Gastroesophageal sphincter (tissue), 4 donors: ENCODE results near the gene NACA. TPM values are rescaled to one million over a fixed set of nuclear protein-coding genes. Genes with fewer than 3 reads are reported as not detected.
A peak's percentile ranks its signal among the peaks of the same experiment; 100 is the strongest.
"Not testable (repeated sequence)": the region's sequence is repeated elsewhere in the genome, so short reads cannot be mapped to it uniquely, and the experiment has no call there.

ENCODE experiments used
- ATAC-seq: fragments of 150-250 bp; one replicate; pipeline ENCODE4 v1.9.1; 2016; ENCODE audit warnings: mild to moderate bottlenecking, moderate library complexity
- H3K27ac ChIP-seq, 4 donors: fragments of 200-600 bp; sonication (generic) in 3 of 4; 1 replicate in 3 of 4; 2 replicates in 1 of 4; pipeline ENCODE4 v1.5.1; 2016 to 2019
- H3K27me3 ChIP-seq: fragments of 200-600 bp; sonication (generic); one replicate; pipeline ENCODE4 v1.5.1; 2019
- H3K36me3 ChIP-seq, 2 donors: fragments of 200-600 bp; sonication (generic); one replicate each; pipeline ENCODE4 v1.5.1; 2019; ENCODE audit warnings: control low read depth in 1 of 2
- H3K4me1 ChIP-seq, 3 donors: fragments of 200-600 bp; sonication (generic); 1 replicate in 2 of 3; 2 replicates in 1 of 3; pipeline ENCODE4 v1.5.1; 2016 to 2019; ENCODE audit warnings: control low read depth in 2 of 3
- H3K4me3 ChIP-seq, 2 donors: fragments of 200-600 bp; sonication (generic); one replicate each; pipeline ENCODE4 v1.5.1; 2019; ENCODE audit warnings: mild to moderate bottlenecking in 1 of 2, moderate library complexity in 1 of 2
- H3K9me3 ChIP-seq, 3 donors: fragments of 200-600 bp; sonication (generic); one replicate each; pipeline ENCODE4 v1.5.1; 2017 to 2019; ENCODE audit warnings: control low read depth in 2 of 3
- EP300 ChIP-seq: sonication (generic); formaldehyde crosslinking; IDR thresholded peaks from one replicate; pipeline ENCODE4 v1.6.1; 2017; ENCODE audit warnings: antibody characterized with exemption, mild to moderate bottlenecking
- POLR2A ChIP-seq, 2 donors: fragments of 450-650 bp; IDR thresholded peaks; one replicate each; pipeline ENCODE4 v1.6.1; 2017; ENCODE audit warnings: antibody characterized with exemption in 2 of 2, mild to moderate bottlenecking in 2 of 2, moderate library complexity in 1 of 2
- POLR2AphosphoS5 ChIP-seq: sonication (generic); formaldehyde crosslinking; IDR thresholded peaks from one replicate; pipeline ENCODE4 v1.6.1; 2017; ENCODE audit warnings: antibody characterized with exemption
- WGBS, 2 donors: methylation state at CpG; one replicate each; pipeline ENCODE4 v1.1.5; 2018; ENCODE audit warnings: low coverage in 1 of 2; 5-methylcytosine and 5-hydroxymethylcytosine counted together
- total RNA-seq, 4 donors: library from RNA; depleted of rRNA; stranded (reverse); fragments of >200 nt; gene quantifications; one replicate each; pipeline ENCODE4 v1.1.0, GENCODE V29; 2016
- TF ChIP-seq, protein P1 (sequence below), 4 experiments: fragments of 200-600 bp in 2 of 4; fragments of 450-650 bp in 2 of 4; sonication (generic) in 1 of 4; IDR thresholded peaks; one replicate each; pipeline ENCODE4 v1.5.1; 2017 to 2019; ENCODE audit warnings: antibody characterized with exemption in 4 of 4, mild to moderate bottlenecking in 2 of 4, moderate library complexity in 2 of 4

Gene NACA
- total RNA-seq, 4 donors from 2014 or later = 1,080 to 1,809 (median 1,519) TPM

GRCh38 chr12:56749359-56749758 is 24.3 kb upstream of the NACA start:
- WGBS, 2 donors = 79 to 100% methylated on average over 2 of the region's 2 CpGs
- Histone ChIP-seq H3K9me3 (no peaks in the 10 kb centered on the region), H3K4me3 (no peak overlapping the region), H3K36me3 (peaks cover 0 to 39% of the 10 kb centered on the region in 2 donors), H3K27ac (no peak overlapping the region), H3K27me3 (no peaks in the 10 kb centered on the region), H3K4me1 (peaks cover 0 to 27% (median 6%) of the 10 kb centered on the region in 3 donors)
- TF ChIP-seq EP300 (no peak), POLR2AphosphoS5 (no peak), POLR2A (IDR thresholded peaks at IDR 0.05) (no peak)
- TF ChIP-seq, protein P1, sequence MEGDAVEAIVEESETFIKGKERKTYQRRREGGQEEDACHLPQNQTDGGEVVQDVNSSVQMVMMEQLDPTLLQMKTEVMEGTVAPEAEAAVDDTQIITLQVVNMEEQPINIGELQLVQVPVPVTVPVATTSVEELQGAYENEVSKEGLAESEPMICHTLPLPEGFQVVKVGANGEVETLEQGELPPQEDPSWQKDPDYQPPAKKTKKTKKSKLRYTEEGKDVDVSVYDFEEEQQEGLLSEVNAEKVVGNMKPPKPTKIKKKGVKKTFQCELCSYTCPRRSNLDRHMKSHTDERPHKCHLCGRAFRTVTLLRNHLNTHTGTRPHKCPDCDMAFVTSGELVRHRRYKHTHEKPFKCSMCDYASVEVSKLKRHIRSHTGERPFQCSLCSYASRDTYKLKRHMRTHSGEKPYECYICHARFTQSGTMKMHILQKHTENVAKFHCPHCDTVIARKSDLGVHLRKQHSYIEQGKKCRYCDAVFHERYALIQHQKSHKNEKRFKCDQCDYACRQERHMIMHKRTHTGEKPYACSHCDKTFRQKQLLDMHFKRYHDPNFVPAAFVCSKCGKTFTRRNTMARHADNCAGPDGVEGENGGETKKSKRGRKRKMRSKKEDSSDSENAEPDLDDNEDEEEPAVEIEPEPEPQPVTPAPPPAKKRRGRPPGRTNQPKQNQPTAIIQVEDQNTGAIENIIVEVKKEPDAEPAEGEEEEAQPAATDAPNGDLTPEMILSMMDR (IDR thresholded peaks at IDR 0.05) = no peak
- no peak for ATAC-seq

DNA sequence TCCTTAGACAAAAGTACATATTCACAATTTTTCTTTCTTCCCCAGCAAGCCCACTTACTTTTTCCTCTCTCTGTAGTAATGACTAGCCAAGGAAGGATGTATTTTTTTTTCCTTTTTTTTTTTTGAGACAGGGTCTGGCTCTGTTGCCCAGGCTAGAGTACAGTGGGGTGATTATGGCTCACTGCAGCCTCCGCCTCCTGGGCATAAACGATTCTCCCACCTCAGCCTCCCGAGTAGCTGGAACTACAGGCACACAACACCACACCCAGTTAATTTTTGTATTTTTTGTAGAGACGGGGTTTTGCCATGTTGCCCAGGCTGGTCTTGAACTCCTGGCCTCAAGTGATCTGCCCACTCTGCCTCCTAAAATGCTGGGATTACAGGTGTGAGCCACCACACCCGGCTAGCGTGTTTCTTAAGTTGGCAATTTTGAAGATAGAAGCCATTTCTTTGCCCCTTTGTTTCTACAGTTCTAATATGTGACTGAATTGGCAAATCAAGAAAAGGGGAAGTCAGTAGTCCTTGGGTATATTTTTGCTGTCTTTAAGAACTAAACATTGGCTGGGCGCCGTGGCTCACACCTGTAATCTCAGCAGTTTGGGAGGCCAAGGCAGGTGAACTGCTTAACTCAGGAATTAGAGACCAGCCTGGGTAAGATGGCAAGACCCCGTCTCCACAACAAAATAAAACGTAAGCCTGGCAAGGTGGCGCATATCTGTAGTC is 3.2 kb upstream of the NACA start:
- no peaks in the 10 kb centered on the region for H3K27me3 ChIP-seq
- H3K4me3 ChIP-seq = no peak overlapping the region
- peaks cover 0 to 38% of the 10 kb centered on the region in 2 donors for H3K36me3 ChIP-seq
- H3K9me3 ChIP-seq = no peaks in the 10 kb centered on the region
- TF ChIP-seq EP300 = no peak
- no peak for TF ChIP-seq POLR2AphosphoS5
- no peak for TF ChIP-seq POLR2A (IDR thresholded peaks at IDR 0.05)
- TF ChIP-seq, protein P1 (IDR thresholded peaks at IDR 0.05) = no peak
- peaks cover 0 to 18% (median 6%) of the 10 kb centered on the region in 3 donors for H3K4me1 ChIP-seq
- no peak overlapping the region for H3K27ac ChIP-seq
- no peak for ATAC-seq
- 87 to 97% methylated on average over 5 to 6 of the region's 11 CpGs for WGBS, 2 donors

DNA sequence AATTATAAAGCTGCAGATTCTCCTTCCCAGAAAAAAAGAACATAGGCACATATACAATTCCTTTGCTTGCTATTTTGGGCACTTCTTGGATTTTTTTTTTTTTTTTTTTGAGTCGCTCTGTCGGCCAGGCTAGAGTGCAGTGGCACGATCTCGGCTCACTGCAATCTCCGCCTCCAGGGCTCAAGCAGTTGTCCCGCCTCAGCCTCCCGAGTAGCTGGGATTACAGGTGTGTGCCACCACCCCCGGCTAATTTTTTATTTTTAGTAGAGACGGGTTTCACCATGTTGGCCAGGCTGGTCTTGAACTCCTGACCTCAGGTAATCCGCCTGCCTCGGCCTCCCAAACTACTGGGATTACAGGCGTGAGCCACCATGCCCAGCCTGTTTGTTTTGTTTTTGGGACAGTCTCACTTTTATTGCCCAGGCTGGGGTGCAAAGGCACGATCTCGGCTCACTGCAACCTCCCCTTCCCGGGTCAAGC is 1.1 kb upstream of the NACA start:
- not testable (repeated sequence) for H3K27me3 ChIP-seq, H3K9me3 ChIP-seq, ATAC-seq
- Histone ChIP-seq H3K4me1 (peaks cover 5 to 38% (median 19%) of the 10 kb centered on the region in 3 donors), H3K36me3 (peaks cover 0 to 25% of the 10 kb centered on the region in 2 donors), H3K27ac (peak overlapping the region; percentile 80 to 96 (median 92)), H3K4me3 (peak overlapping the region in 1 of 2 donors; percentile 87)
- 86 to 96% methylated on average over 7 to 13 of the region's 15 CpGs for WGBS, 2 donors

GRCh38 chr12:56725723-56726102 is 614 bp upstream of the NACA start:
- no peak for ATAC-seq
- H3K4me3 ChIP-seq = peak overlapping the region; percentile 87 to 98
- TF ChIP-seq, protein P1 (IDR thresholded peaks at IDR 0.05) = no peak
- no peak for TF ChIP-seq POLR2A (IDR thresholded peaks at IDR 0.05)
- peak overlapping the region; percentile 80 to 96 (median 92) for H3K27ac ChIP-seq
- H3K36me3 ChIP-seq = peaks cover 0 to 25% of the 10 kb centered on the region in 2 donors
- WGBS, 2 donors = 22 to 29% methylated on average over 6 of the region's 7 CpGs
- no peaks in the 10 kb centered on the region for H3K27me3 ChIP-seq
- H3K4me1 ChIP-seq = peaks cover 5 to 43% (median 24%) of the 10 kb centered on the region in 3 donors
- H3K9me3 ChIP-seq = no peaks in the 10 kb centered on the region

- Histone ChIP-seq H3K27ac (peak overlapping the region; percentile 80 to 96 (median 92)), H3K4me1 (peaks cover 5 to 54% (median 35%) of the 10 kb centered on the region in 3 donors), H3K4me3 (peak overlapping the region; percentile 87 to 98), H3K36me3 (peaks cover 0 to 26% of the 10 kb centered on the region in 2 donors), H3K27me3 (no peaks in the 10 kb centered on the region), H3K9me3 (no peaks in the 10 kb centered on the region)
- WGBS, 2 donors = 3% methylated on average over 5 of the region's 9 CpGs; no CpG with 5 or more reads in 1 of the 2 donors
- no peak for ATAC-seq
- no peak for TF ChIP-seq POLR2A (IDR thresholded peaks at IDR 0.05)
- no peak for TF ChIP-seq POLR2AphosphoS5
- TF ChIP-seq, protein P1 (IDR thresholded peaks at IDR 0.05) = no peak
- no peak for TF ChIP-seq EP300
Observed at GRCh38 chr12:56724701-56724971, 463 bp downstream of the NACA start.
